ENCODE data around the gene ASTN2. TPM values are rescaled to one million over a fixed set of nuclear protein-coding genes. Genes with fewer than 3 reads are reported as not detected.

Gene ASTN2
- total and polyA plus RNA-seq, 10 of the 15 experiments (the other 5 are each of a cell fraction or from before 2014, with no cell fraction given) = 1.4 to 15.7 (median 7.0) TPM

GRCh38 chr9:117461386-117461785 lies 46.5 kb upstream of the ASTN2 start:
- Histone ChIP-seq H2AFZ (ENCODE audit: control insufficient read depth, low read depth, low read length) (no peak overlapping the region), H3K27ac (ENCODE audit: control insufficient read depth, insufficient read depth) (no peak overlapping the region), H3K9me3 (replicated peaks; ENCODE audit: control insufficient read depth, insufficient read depth, low read length) (no peaks in the 10 kb centered on the region), H3K4me2 (ENCODE audit: control insufficient read depth, insufficient read depth) (no peak overlapping the region), H3K27me3 (replicated peaks in 1 of 2; ENCODE audit: control insufficient read depth in 2 of 2, insufficient read depth in 2 of 2, low read length in 1 of 2) (no peaks in the 10 kb centered on the region; a peak in 2 of 4 replicates), H3K4me3 (no peak overlapping the region), H3K36me3 (ENCODE audit: control insufficient read depth in 2 of 2, insufficient read depth in 2 of 2, low read length in 1 of 2) (no peaks in the 10 kb centered on the region), H3K79me2 (ENCODE audit: control insufficient read depth, insufficient read depth, low read length) (no peaks in the 10 kb centered on the region), H3K4me1 (ENCODE audit: control insufficient read depth, insufficient read depth, low read length) (no peaks in the 10 kb centered on the region), H3K9ac (ENCODE audit: control insufficient read depth, insufficient read depth, low read length) (no peak overlapping the region), H4K20me1 (ENCODE audit: control insufficient read depth, insufficient read depth) (no peaks in the 10 kb centered on the region)
- in situ Hi-C loops (cut with MboI) = no loop called here
- no peak for DNase-seq (ENCODE audit: low read depth, low spot score)
- ChIA-PET POLR2A (no interaction called here), CTCF (no interaction called here), RAD21 (ENCODE audit: unreplicated experiment) (no interaction called here), SMC1A (ENCODE audit: uncharacterized antibody, unreplicated experiment) (no interaction called here)
- BruUV-seq (replicated peaks) = no TSS peak
- no peak for ATAC-seq
- no peak for FAIRE-seq
- intact Hi-C loops (cut with micrococcal nuclease; ENCODE audit: unreplicated experiment) = no loop called here
- 41% methylated on average over 3 of the region's 3 CpGs for WGBS (ENCODE audit: insufficient coverage, insufficient replicate concordance, low lambda C conversion rate, missing lambda C conversion rate)
- no peak for TF ChIP-seq DPF2 (IDR thresholded peaks at IDR 0.05)
- TF ChIP-seq ZSCAN29 (IDR thresholded peaks at IDR 0.05) = no peak
- no peak for TF ChIP-seq BCL3 (IDR thresholded peaks at IDR 0.05; ENCODE audit: borderline replicate concordance, insufficient read depth, low read depth, low read length, poor library complexity, severe bottlenecking)
- no peak for TF ChIP-seq ZBTB4 (CRISPR knock-in tag; IDR thresholded peaks at IDR 0.05)
- no peak for TF ChIP-seq IRF4 (IDR thresholded peaks at IDR 0.05; ENCODE audit: low read depth, low read length)
- TF ChIP-seq CHD1 (IDR thresholded peaks at IDR 0.05; ENCODE audit: low read depth, low read length) = no peak
- no peak for TF ChIP-seq HCFC1 (IDR thresholded peaks at IDR 0.05; ENCODE audit: low read length)
- no peak for TF ChIP-seq CHD4 (IDR thresholded peaks at IDR 0.05)
- no peak for TF ChIP-seq E2F8 (IDR thresholded peaks at IDR 0.05; ENCODE audit: low read depth, partially characterized antibody)
- TF ChIP-seq POLR2AphosphoS2 (IDR thresholded peaks at IDR 0.05; ENCODE audit: low read depth, low read length) = no peak
- no peak for TF ChIP-seq E2F4 (IDR thresholded peaks at IDR 0.05; ENCODE audit: low read depth, low read length)
- TF ChIP-seq MTA2 (IDR thresholded peaks at IDR 0.05; ENCODE audit: low read depth) = no peak
- no peak for TF ChIP-seq ZBTB11 (CRISPR knock-in tag; IDR thresholded peaks at IDR 0.05)
